Loucy (cell line): ENCODE measurements around the gene CA5A.
"Not testable (repeated sequence)": the region's sequence is repeated elsewhere in the genome, so short reads cannot be mapped to it uniquely, and the experiment has no call there.

ENCODE experiments used
- EZH2phosphoT487 ChIP-seq: fragments of 200-600 bp; IDR thresholded peaks from 2 replicates; pipeline ENCODE4 v1.6.1; 2018; ENCODE audit warnings: antibody characterized with exemption, mild to moderate bottlenecking, moderate library complexity, borderline replicate concordance
- TF ChIP-seq, protein P1 (sequence below): fragments of 200-600 bp; sonication (generic); conservative IDR thresholded peaks from 2 replicates; pipeline ENCODE4 v1.5.1; 2014; ENCODE audit warnings: mild to moderate bottlenecking, antibody characterized with exemption, low read length

DNA sequence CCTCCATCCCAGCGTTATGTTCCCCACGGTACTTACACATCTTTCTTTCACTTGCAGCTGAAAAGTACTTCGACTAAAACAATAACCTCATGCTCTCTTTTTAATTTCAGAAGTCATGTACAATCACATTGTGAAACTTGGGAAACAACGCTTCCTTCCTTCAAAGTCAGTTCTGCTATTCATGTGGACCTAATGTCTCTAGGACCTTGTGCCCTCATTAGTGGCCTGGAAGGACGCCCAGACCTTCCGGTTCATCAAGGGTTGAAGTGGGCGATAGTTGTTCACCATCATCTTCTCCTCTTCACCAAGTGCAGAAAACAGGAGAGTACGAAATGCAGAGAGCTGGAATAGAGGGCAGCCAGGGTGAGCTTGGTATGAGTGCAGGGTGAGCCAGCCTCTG lies 48.4 kb downstream of the CA5A start:
- TF ChIP-seq, protein P1, sequence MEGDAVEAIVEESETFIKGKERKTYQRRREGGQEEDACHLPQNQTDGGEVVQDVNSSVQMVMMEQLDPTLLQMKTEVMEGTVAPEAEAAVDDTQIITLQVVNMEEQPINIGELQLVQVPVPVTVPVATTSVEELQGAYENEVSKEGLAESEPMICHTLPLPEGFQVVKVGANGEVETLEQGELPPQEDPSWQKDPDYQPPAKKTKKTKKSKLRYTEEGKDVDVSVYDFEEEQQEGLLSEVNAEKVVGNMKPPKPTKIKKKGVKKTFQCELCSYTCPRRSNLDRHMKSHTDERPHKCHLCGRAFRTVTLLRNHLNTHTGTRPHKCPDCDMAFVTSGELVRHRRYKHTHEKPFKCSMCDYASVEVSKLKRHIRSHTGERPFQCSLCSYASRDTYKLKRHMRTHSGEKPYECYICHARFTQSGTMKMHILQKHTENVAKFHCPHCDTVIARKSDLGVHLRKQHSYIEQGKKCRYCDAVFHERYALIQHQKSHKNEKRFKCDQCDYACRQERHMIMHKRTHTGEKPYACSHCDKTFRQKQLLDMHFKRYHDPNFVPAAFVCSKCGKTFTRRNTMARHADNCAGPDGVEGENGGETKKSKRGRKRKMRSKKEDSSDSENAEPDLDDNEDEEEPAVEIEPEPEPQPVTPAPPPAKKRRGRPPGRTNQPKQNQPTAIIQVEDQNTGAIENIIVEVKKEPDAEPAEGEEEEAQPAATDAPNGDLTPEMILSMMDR: not testable (repeated sequence)
- TF ChIP-seq EZH2phosphoT487: not testable (repeated sequence)
